Ovary (tissue), 9 donors: ENCODE results near the gene RAD50. TPM values are rescaled to one million over a fixed set of nuclear protein-coding genes. Genes with fewer than 3 reads are reported as not detected.

Experiments used
- DNase-seq, 5 donors: peaks; one replicate each; pipeline ENCODE4 v3.0.0-alpha.2; 2019 to 2020
- H3K27ac ChIP-seq, 2 donors: fragments of 200-600 bp; one replicate each; pipeline versions ENCODE4 v1.5.1 to v1.8.0; 2019 to 2022
- H3K27me3 ChIP-seq: fragments of 200-600 bp; one replicate; pipeline ENCODE4 v1.8.0; 2022
- H3K36me3 ChIP-seq: fragments of 200-600 bp; sonication (generic); one replicate; pipeline ENCODE4 v1.5.1; 2019
- H3K4me1 ChIP-seq: one replicate; pipeline ENCODE4 v1.8.1; 2013; ENCODE audit warnings: mild to moderate bottlenecking, moderate library complexity; ENCODE audit not compliant: insufficient read depth
- H3K4me3 ChIP-seq: fragments of 200-600 bp; sonication (generic); one replicate; pipeline ENCODE4 v1.5.1; 2017
- H3K9me3 ChIP-seq, 2 donors: fragments of 200-600 bp in 1 of 2; sonication (generic) in 1 of 2; one replicate each; pipeline versions ENCODE4 v1.5.1 to v1.8.1; 2013 to 2019; ENCODE audit warnings: mild to moderate bottlenecking in 1 of 2, moderate library complexity in 1 of 2
- EP300 ChIP-seq: sonication (generic); formaldehyde crosslinking; IDR thresholded peaks from one replicate; pipeline ENCODE4 v1.6.1; 2017; ENCODE audit warnings: antibody characterized with exemption
- POLR2A ChIP-seq: fragments of 450-650 bp; IDR thresholded peaks from one replicate; pipeline ENCODE4 v1.6.1; 2017; ENCODE audit warnings: antibody characterized with exemption, mild to moderate bottlenecking, moderate library complexity
- WGBS, 3 donors: extraction: QIAGEN DNeasy Blood & Tissue Kit in 1 of 3; methylation state at CpG; one replicate each; pipeline versions ENCODE4 v1.1.5 to v1.1.7; 2013 to 2017; 5-methylcytosine and 5-hydroxymethylcytosine counted together
- intact Hi-C, 4 donors: fragments of 100-400 bp; cut with DNase I; formaldehyde crosslinking; loops; one replicate each; pipeline versions ENCODE4 v1.11.0 to v1.15.1; 2022 to 2023
- polyA plus RNA-seq, 2 donors: library from polyadenylated mRNA; stranded (reverse); fragments of 200-250 nt in 1 of 2; fragments of 350-450 nt in 1 of 2; fragmentation: Illumina TruSeq in 1 of 2; extraction: RNeasy Lipid Tissue Mini Kit (QIAGEN cat#74804) in 1 of 2; gene quantifications; one replicate each; pipeline ENCODE4 v1.2.3, GENCODE V29; 2013 to 2014
- total RNA-seq, 7 donors: library from RNA; depleted of rRNA in 2 of 7; stranded (reverse); fragments of >200 nt in 2 of 7; fragmentation: NEBNext Ultra II Directional in 3 of 7; extraction: Animal tissue kit (Norgen Biotek cat#: 25700) in 3 of 7; gene quantifications; one replicate each; pipeline versions ENCODE4 v1.1.0 to v1.2.4, GENCODE V29; 2016 to 2023
- TF ChIP-seq, protein P1 (sequence below), 3 donors: fragments of 450-650 bp in 2 of 3; fragments of 200-600 bp in 1 of 3; IDR thresholded peaks; one replicate each; pipeline versions ENCODE4 v1.5.1 to v1.8.0; 2016 to 2022; ENCODE audit warnings: antibody characterized with exemption in 3 of 3, mild to moderate bottlenecking in 1 of 3
- donor health status: DM: no; HTN: no; CAD: no; lungs with moderate emphysema.
- donor health status: DM: no; HTN: no; CAD: no.
- donor health status: Bipolar disorder and iron deficiency.
- donor health status: DM: yes; HTN: yes; CAD: no.
- donor health status: DM: no; HTN: no; CAD: no.
- donor health status: DM: yes; HTN: yes; CAD: no.

RAD50 gene
- total and polyA plus RNA-seq, 9 donors, result 9.4 to 41.5 (median 28.1) TPM

DNA sequence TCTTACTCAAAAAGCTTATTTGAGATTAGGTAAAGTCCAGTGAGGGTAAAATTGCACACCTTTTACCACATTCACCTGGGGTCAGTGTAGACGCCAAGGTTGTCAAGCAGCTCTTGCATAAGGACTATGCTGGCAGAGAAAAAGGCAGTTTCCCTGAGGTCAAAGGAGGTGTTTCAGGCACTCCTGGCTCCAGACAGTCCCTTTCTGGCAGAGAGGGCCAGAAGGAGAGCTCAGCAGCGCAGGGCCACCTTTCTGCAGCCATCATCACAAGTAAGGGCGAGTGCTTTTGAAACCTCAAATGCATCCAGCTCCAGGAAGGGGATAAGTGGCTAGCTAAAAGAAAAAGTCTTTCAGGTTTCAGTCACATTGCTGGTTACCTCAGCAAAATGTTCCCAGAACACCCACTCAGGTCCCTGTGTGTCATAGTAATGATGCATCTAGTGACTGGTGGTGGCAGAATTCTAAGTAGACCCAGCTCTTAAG, 84.5 kb downstream of the RAD50 start:
- WGBS, 3 donors, result 94 to 98% (median 96%) methylated on average over 3 of the region's 3 CpGs
- intact Hi-C loops, result no loop called here
- Histone ChIP-seq H3K9me3 (no peaks in the 10 kb centered on the region), H3K36me3 (no peaks in the 10 kb centered on the region), H3K27ac (no peak overlapping the region), H3K27me3 (no peaks in the 10 kb centered on the region), H3K4me1 (no peaks in the 10 kb centered on the region), H3K4me3 (no peak overlapping the region)
- no peak for DNase-seq
- no peak for TF ChIP-seq POLR2A
- no peak for TF ChIP-seq EP300
- TF ChIP-seq, protein P1, sequence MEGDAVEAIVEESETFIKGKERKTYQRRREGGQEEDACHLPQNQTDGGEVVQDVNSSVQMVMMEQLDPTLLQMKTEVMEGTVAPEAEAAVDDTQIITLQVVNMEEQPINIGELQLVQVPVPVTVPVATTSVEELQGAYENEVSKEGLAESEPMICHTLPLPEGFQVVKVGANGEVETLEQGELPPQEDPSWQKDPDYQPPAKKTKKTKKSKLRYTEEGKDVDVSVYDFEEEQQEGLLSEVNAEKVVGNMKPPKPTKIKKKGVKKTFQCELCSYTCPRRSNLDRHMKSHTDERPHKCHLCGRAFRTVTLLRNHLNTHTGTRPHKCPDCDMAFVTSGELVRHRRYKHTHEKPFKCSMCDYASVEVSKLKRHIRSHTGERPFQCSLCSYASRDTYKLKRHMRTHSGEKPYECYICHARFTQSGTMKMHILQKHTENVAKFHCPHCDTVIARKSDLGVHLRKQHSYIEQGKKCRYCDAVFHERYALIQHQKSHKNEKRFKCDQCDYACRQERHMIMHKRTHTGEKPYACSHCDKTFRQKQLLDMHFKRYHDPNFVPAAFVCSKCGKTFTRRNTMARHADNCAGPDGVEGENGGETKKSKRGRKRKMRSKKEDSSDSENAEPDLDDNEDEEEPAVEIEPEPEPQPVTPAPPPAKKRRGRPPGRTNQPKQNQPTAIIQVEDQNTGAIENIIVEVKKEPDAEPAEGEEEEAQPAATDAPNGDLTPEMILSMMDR (IDR thresholded peaks at IDR 0.05), result no peak

DNA sequence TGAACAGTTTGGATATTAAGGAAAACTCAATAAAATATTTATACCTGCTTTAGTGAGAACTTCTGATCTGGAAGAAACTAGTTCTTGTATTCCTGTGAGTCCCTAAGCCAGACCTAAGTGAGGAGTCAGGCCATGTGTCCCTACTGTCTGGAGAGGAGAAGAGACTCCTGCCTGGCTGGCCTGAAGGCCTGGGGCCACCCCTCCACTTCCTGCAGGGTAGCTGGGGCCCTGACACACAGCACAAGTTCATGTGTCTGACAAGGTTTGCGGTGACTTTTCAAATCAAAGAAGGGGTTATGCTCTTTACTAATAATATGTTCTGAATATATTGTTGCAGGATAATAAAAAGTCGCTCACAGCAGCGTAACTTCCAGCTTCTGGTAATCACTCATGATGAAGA, 85.1 kb downstream of the RAD50 start:
- no peaks in the 10 kb centered on the region for H3K9me3 ChIP-seq
- H3K36me3 ChIP-seq, result no peaks in the 10 kb centered on the region
- no peaks in the 10 kb centered on the region for H3K4me1 ChIP-seq
- TF ChIP-seq POLR2A, result no peak
- intact Hi-C loops, result no loop called here
- no peak overlapping the region for H3K27ac ChIP-seq
- WGBS, 3 donors, result 96 to 98% (median 97%) methylated on average over 3 of the region's 3 CpGs
- no peak overlapping the region for H3K4me3 ChIP-seq
- no peak for DNase-seq
- H3K27me3 ChIP-seq, result no peaks in the 10 kb centered on the region

DNA sequence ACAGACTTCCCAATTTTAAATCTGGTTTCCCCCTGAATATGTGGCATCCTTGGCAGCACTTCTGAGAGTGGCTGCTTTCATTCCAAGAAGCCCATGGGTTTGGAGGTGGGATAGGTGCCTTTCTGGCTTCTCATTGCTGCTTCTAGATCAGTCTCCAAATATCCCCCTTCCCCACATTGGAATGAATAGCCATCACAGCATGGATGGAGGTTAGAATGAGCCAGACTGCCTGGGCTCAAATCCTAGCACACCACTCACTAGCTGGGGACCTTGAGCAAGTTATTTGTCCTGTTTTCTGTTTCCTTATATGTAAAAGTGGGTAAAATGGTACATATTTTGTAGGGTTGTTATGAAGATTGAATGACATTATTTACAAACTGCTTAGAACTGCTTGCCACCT, 87.4 kb downstream of the RAD50 start:
- no peaks in the 10 kb centered on the region for H3K36me3 ChIP-seq
- intact Hi-C loops, result no loop called here
- no peak for DNase-seq
- TF ChIP-seq, protein P1 (IDR thresholded peaks at IDR 0.05), result no peak
- TF ChIP-seq EP300 (no peak), POLR2A (no peak)
- H3K27me3 ChIP-seq, result no peaks in the 10 kb centered on the region
- H3K4me1 ChIP-seq, result no peaks in the 10 kb centered on the region
- no peaks in the 10 kb centered on the region for H3K9me3 ChIP-seq
- no peak overlapping the region for H3K4me3 ChIP-seq
- no peak overlapping the region for H3K27ac ChIP-seq

DNA sequence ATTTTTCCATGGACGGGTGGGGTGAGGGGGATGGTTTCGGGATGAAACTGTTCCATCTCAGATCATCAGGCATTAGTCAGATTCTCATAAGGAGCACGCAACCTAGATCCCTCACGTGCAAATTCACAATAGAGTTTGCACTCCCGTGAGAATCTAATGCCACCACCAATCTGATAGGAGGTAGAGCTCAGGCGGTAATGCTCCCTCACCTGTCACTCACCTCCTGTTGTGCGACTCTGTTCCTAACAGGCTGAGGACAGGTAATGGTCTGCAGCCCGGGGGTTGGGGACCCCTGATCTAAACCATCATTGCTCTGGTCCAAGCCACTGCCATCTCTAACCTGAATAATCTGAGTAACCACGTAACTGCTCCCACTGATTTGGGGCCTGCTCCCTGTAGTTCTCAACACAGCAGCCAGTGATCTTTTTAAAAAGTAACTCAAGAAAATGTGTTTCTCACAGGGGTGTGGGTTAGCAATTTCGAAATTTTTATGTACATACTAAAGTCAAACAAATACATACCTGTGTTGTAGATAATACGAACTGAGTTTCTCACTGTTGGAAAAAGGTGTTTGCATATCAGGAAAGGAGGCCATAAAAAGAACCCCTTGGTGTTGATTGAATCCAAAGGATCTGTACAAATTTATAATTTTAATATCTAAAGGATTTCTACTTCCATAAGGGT, 89.9 kb downstream of the RAD50 start:
- Histone ChIP-seq H3K27me3 (no peaks in the 10 kb centered on the region), H3K9me3 (no peaks in the 10 kb centered on the region), H3K4me3 (no peak overlapping the region), H3K36me3 (no peaks in the 10 kb centered on the region), H3K4me1 (no peaks in the 10 kb centered on the region), H3K27ac (no peak overlapping the region)
- TF ChIP-seq POLR2A (no peak), EP300 (no peak)
- TF ChIP-seq, protein P1 (IDR thresholded peaks at IDR 0.05), result no peak
- intact Hi-C loops, result no loop called here
- no peak for DNase-seq
- 91 to 95% (median 94%) methylated on average over 11 of the region's 11 CpGs for WGBS, 3 donors

DNA sequence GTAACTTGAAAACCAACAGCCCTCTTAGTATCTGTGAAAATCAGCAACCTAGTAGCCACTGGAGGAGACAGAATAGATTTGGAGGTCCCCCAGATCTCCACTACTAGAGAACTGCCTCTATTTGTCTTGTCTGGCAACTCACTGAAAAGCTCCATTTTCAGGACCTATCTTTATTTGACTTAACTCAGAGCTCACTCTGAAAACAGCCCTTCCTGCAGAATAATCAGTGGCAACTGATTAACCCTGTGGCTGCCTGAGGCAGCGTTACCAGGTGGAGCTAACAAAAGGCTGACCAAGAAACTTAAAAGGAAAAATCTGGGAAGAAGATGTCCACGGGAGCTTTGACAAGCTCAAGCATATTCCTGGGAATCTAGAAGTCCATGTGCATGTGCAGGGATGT, 90.7 kb downstream of the RAD50 start:
- 86 to 93% (median 92%) methylated on average over 2 of the region's 2 CpGs for WGBS, 3 donors

More for the DNA sequence above, 90.7 kb downstream of the RAD50 start:
- no peak for DNase-seq
- Histone ChIP-seq H3K36me3 (no peaks in the 10 kb centered on the region), H3K27me3 (no peaks in the 10 kb centered on the region), H3K4me1 (no peaks in the 10 kb centered on the region), H3K4me3 (no peak overlapping the region), H3K9me3 (no peaks in the 10 kb centered on the region), H3K27ac (no peak overlapping the region)
- TF ChIP-seq EP300 (no peak), POLR2A (no peak)
- TF ChIP-seq, protein P1 (IDR thresholded peaks at IDR 0.05), result no peak
- intact Hi-C loops, result no loop called here
